GM19468 (cell line): ENCODE results near the gene ACAA2.

Experiments
- ATAC-seq: cut with Tn5 transposase; IDR thresholded peaks from one replicate; pipeline ENCODE4 v1.9.1; 2021; ENCODE audit warnings: mild to moderate bottlenecking, moderate library complexity, moderate number of reproducible peaks; ENCODE audit not compliant: unreplicated experiment; ENCODE audit errors: extremely low read depth

Gene ACAA2

GRCh38 chr18:49745045-49746014 is 68.0 kb downstream of the ACAA2 start:
- ATAC-seq, result no peak

GRCh38 chr18:49744376-49745008 is 68.8 kb downstream of the ACAA2 start:
- no peak for ATAC-seq

- ATAC-seq, result no peak
These were observed 70.2 kb downstream of the ACAA2 start for GRCh38 chr18:49743117-49743567.

- no peak for ATAC-seq
These were observed 70.8 kb downstream of the ACAA2 start for GRCh38 chr18:49742316-49743116.

GRCh38 chr18:49739275-49739674 is 74.1 kb downstream of the ACAA2 start:
- ATAC-seq, result no peak

- no peak for ATAC-seq
These were observed 74.6 kb downstream of the ACAA2 start for GRCh38 chr18:49738721-49739120.

- no peak for ATAC-seq
These were observed 78.5 kb downstream of the ACAA2 start for GRCh38 chr18:49734836-49735235.

GRCh38 chr18:49733896-49734585 is 79.3 kb downstream of the ACAA2 start:
- ATAC-seq, result no peak

GRCh38 chr18:49733321-49733720 is 80.0 kb downstream of the ACAA2 start:
- no peak for ATAC-seq
